C4-2B (cell line): Measurements from ENCODE around the gene FABP6.

Experiments
- ZFX ChIP-seq: fragments of 450-650 bp; IDR thresholded peaks from 2 replicates; pipeline ENCODE4 v1.6.1; 2017
- TF ChIP-seq, protein P1 (sequence below): fragments of 450-650 bp; conservative IDR thresholded peaks from 2 replicates; pipeline ENCODE4 v1.5.1; 2017; ENCODE audit warnings: mild to moderate bottlenecking

DNA sequence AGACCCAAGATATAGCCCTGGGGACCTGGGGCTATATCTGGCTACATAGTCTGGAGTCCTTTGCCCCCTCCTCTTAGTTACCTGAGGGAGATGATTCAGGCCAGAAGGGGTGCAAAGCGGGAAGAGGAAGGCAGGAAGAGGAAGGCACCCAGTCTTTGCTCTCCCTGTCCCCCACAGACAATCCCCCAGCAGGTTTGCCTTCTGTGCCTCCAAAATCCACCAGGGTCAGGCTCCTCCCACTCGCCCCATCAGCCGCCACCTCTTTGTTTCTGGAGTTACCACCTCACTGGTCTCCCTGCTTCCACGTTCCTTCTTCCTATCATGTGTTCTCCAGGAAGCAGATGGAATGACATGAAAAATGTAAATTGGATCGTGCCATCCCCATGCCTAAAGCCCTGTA is 31.2 kb upstream of the FABP6 start:
- TF ChIP-seq, protein P1, sequence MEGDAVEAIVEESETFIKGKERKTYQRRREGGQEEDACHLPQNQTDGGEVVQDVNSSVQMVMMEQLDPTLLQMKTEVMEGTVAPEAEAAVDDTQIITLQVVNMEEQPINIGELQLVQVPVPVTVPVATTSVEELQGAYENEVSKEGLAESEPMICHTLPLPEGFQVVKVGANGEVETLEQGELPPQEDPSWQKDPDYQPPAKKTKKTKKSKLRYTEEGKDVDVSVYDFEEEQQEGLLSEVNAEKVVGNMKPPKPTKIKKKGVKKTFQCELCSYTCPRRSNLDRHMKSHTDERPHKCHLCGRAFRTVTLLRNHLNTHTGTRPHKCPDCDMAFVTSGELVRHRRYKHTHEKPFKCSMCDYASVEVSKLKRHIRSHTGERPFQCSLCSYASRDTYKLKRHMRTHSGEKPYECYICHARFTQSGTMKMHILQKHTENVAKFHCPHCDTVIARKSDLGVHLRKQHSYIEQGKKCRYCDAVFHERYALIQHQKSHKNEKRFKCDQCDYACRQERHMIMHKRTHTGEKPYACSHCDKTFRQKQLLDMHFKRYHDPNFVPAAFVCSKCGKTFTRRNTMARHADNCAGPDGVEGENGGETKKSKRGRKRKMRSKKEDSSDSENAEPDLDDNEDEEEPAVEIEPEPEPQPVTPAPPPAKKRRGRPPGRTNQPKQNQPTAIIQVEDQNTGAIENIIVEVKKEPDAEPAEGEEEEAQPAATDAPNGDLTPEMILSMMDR = no peak
- TF ChIP-seq ZFX = no peak
